H1 (cell line): ENCODE measurements around the gene CERCAM.

Experiments
- ATF2 ChIP-seq: IDR thresholded peaks from 2 replicates; pipeline ENCODE4 v1.6.1; 2012; ENCODE audit warnings: low read length, inconsistent platforms
- CBX5 ChIP-seq: fragments of 300-800, 300-1000 bp; sonication (generic); IDR thresholded peaks from 2 replicates; pipeline ENCODE4 v1.7.1; 2016; ENCODE audit warnings: antibody characterized with exemption, low read length, low read depth
- CTCF ChIP-seq, 3 experiments: IDR thresholded peaks; 1 replicate in 2 of 3; 2 replicates in 1 of 3; pipeline versions ENCODE4 v1.5.1 to v1.6.1; 2011; ENCODE audit warnings: low read length in 3 of 3, mild to moderate bottlenecking in 3 of 3, inconsistent platforms in 2 of 3, low read depth in 1 of 3, moderate library complexity in 1 of 3; ENCODE audit not compliant: insufficient read depth in 1 of 3; ENCODE audit errors: control extremely low read depth in 1 of 3
- EP300 ChIP-seq, 2 experiments: IDR thresholded peaks; 1 replicate in 1 of 2; 2 replicates in 1 of 2; pipeline ENCODE4 v1.6.1; 2011 to 2012; ENCODE audit warnings: low read depth in 2 of 2, low read length in 2 of 2, mild to moderate bottlenecking in 2 of 2, borderline replicate concordance in 1 of 2, inconsistent platforms in 1 of 2, moderate library complexity in 1 of 2
- EZH2 ChIP-seq: fragments of 200-600 bp; sonication (generic); IDR thresholded peaks from 2 replicates; pipeline ENCODE4 v1.7.1; 2012; ENCODE audit warnings: low read depth, mild to moderate bottlenecking, moderate library complexity, low read length, inconsistent platforms; ENCODE audit not compliant: severe bottlenecking
- GABPA ChIP-seq: IDR thresholded peaks from 2 replicates; pipeline ENCODE4 v1.6.1; 2011; ENCODE audit warnings: mild to moderate bottlenecking, low read length, moderate library complexity, borderline replicate concordance; ENCODE audit not compliant: insufficient read depth
- JUND ChIP-seq: IDR thresholded peaks from 2 replicates; pipeline ENCODE4 v1.6.1; 2011; ENCODE audit warnings: mild to moderate bottlenecking, improper control_type of control experiment, low read length
- KDM1A ChIP-seq: fragments of 200-600, 300-600 bp; sonication (generic); IDR thresholded peaks from 2 replicates; pipeline ENCODE4 v1.7.1; 2016; ENCODE audit warnings: mild to moderate bottlenecking, low read length, borderline replicate concordance
- MAX ChIP-seq: IDR thresholded peaks from 2 replicates; pipeline ENCODE4 v1.6.1; 2012; ENCODE audit warnings: inconsistent platforms
- POLR2A ChIP-seq, 2 experiments: IDR thresholded peaks; 1 replicate in 1 of 2; 2 replicates in 1 of 2; pipeline ENCODE4 v1.6.1; 2011; ENCODE audit warnings: low read depth in 2 of 2, low read length in 2 of 2, mild to moderate bottlenecking in 2 of 2; ENCODE audit errors: control extremely low read depth in 1 of 2
- RFX5 ChIP-seq: IDR thresholded peaks from 2 replicates; pipeline ENCODE4 v1.6.1; 2011; ENCODE audit warnings: low read depth, low read length, improper control_type of control experiment, borderline replicate concordance
- TEAD4 ChIP-seq: IDR thresholded peaks from 2 replicates; pipeline ENCODE4 v1.6.1; 2012; ENCODE audit warnings: low read depth, low read length, inconsistent platforms, mixed read lengths
- YY1 ChIP-seq: IDR thresholded peaks from 2 replicates; pipeline ENCODE4 v1.6.1; 2011; ENCODE audit warnings: low read depth, mild to moderate bottlenecking, low read length

GRCh38 chr9:128374221-128374675 lies 46.4 kb upstream of the CERCAM start:
- TF ChIP-seq CTCF (IDR thresholded peaks at IDR 0.05; ENCODE audit: control extremely low read depth in 1 of 3, insufficient read depth in 1 of 3, low read depth in 1 of 3, low read length in 3 of 3) (no peak), MAX (no peak), TEAD4 (no peak), YY1 (no peak), EP300 (IDR thresholded peaks at IDR 0.05; ENCODE audit: borderline replicate concordance in 1 of 2, low read depth in 2 of 2, low read length in 2 of 2) (no peak), JUND (no peak), CBX5 (no peak), RFX5 (no peak), EZH2 (no peak), POLR2A (IDR thresholded peaks at IDR 0.05; ENCODE audit: control extremely low read depth in 1 of 2, low read depth in 2 of 2, low read length in 2 of 2) (no peak), KDM1A (no peak), ATF2 (no peak), GABPA (no peak)
